Measurements from ENCODE around the gene TRAK1. TPM values are rescaled to one million over a fixed set of nuclear protein-coding genes. Genes with fewer than 3 reads are reported as not detected.

The TRAK1 gene
- total and polyA plus RNA-seq, 2 of the 4 experiments (the other 2 are of a cell fraction): 25.6 to 28.1 TPM

DNA sequence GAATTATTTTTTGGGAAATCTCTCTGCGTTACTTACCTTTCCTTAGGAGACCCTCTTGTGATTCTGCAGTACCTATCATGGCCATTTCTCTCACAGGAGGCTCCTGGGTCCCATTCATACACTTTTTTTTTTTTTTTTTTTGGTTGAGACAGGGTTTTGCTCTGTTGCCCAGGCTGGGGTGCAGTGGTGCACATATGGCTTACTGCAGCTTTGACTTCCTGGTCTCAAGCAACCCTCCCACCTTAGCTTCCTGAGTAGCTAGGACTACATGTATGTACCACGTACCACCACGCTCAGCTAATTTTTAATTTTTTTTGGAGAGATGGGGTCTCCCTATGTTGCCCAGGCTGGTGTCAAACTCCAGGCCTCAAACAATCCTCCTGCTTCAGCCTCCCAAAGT, 36.1 kb downstream of the TRAK1 start:
- Histone ChIP-seq H3K23ac (ENCODE audit: low read depth, low read length) (no peak overlapping the region), H4K20me1 (ENCODE audit: insufficient read depth, low read length) (0 out of 2 replicates have a peak, but pooled peaks cover 9% of the 10 kb centered on the region), H3K9ac (ENCODE audit: low read depth, low read length) (no peak overlapping the region), H4K5ac (ENCODE audit: low read depth, low read length) (no peak overlapping the region), H3K27ac (ENCODE audit: insufficient read depth, low read length) (no peak overlapping the region), H2AFZ (replicated peaks; ENCODE audit: low read length, poor library complexity) (no peak overlapping the region), H3K4me3 (ENCODE audit: insufficient read depth, low read depth, low read length) (no peak overlapping the region), H2BK5ac (ENCODE audit: low read depth, low read length, poor library complexity, severe bottlenecking) (no peak overlapping the region), H2BK20ac (ENCODE audit: low read depth, low read length) (no peak overlapping the region), H3K56ac (ENCODE audit: extremely low read depth, insufficient read depth, low read length) (no peak overlapping the region), H3K14ac (replicated peaks; ENCODE audit: low read depth, low read length) (no peak overlapping the region), H3K9me1 (ENCODE audit: insufficient read depth, low read length) (peaks cover 15% of the 10 kb centered on the region), H3K18ac (ENCODE audit: low read depth, low read length) (no peak overlapping the region), H2AK5ac (ENCODE audit: low read depth, low read length) (no peak overlapping the region), H3K36me3 (ENCODE audit: control insufficient read depth, insufficient read depth, low read length) (peaks cover 6% of the 10 kb centered on the region), H2BK120ac (ENCODE audit: low read depth, low read length) (no peak overlapping the region), H2BK15ac (ENCODE audit: low read depth, low read length) (no peak overlapping the region), H4K8ac (ENCODE audit: low read depth in 2 of 2, low read length in 2 of 2) (no peak overlapping the region), H3K27me3 (ENCODE audit: control insufficient read depth, insufficient read depth, low read length) (no peaks in the 10 kb centered on the region), H3K79me1 (ENCODE audit: low read depth in 1 of 2, low read length in 2 of 2) (peaks cover 19 to 41% of the 10 kb centered on the region in 2 experiments; a peak in 3 of 4 replicates), H3K9me3 (ENCODE audit: control insufficient read depth, insufficient read depth, low read length) (no peaks in the 10 kb centered on the region), H3K4me1 (ENCODE audit: control insufficient read depth, insufficient read depth, low read length) (peaks cover 2% of the 10 kb centered on the region; the same call in 1 of the 2 replicates), H2AK9ac (replicated peaks; ENCODE audit: low read depth, low read length, poor library complexity) (no peak overlapping the region), H4K91ac (ENCODE audit: insufficient read depth, low read depth, low read length) (no peak overlapping the region), H3K4ac (ENCODE audit: low read depth, low read length) (no peak overlapping the region), H3K4me2 (ENCODE audit: low read depth, low read length) (no peak overlapping the region)
- ATAC-seq (ENCODE audit: low read depth) (no peak), DNase-seq (no peak)
- intact Hi-C loops (cut with micrococcal nuclease): no loop called here
- CTCF ChIA-PET: no interaction called here
- in situ Hi-C loops (cut with MboI; ENCODE audit: low sequenced_read_pairs): no loop called here
- WGBS, 2 experiments (ENCODE audit: extremely low coverage in 2 of 2, insufficient read length in 1 of 2): no CpG with 5 or more reads among the region's 3 CpGs
- TF ChIP-seq, protein P1, sequence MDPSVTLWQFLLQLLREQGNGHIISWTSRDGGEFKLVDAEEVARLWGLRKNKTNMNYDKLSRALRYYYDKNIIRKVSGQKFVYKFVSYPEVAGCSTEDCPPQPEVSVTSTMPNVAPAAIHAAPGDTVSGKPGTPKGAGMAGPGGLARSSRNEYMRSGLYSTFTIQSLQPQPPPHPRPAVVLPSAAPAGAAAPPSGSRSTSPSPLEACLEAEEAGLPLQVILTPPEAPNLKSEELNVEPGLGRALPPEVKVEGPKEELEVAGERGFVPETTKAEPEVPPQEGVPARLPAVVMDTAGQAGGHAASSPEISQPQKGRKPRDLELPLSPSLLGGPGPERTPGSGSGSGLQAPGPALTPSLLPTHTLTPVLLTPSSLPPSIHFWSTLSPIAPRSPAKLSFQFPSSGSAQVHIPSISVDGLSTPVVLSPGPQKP (IDR thresholded peaks at IDR 0.05; ENCODE audit: borderline replicate concordance, low read depth, low read length): no peak
- TF ChIP-seq SMC3 (IDR thresholded peaks at IDR 0.05; ENCODE audit: low read depth, low read length) (no peak), POLR2A (IDR thresholded peaks at IDR 0.05; ENCODE audit: low read depth, low read length) (no peak), FOS (IDR thresholded peaks at IDR 0.05; ENCODE audit: low read depth, low read length) (no peak), BHLHE40 (IDR thresholded peaks at IDR 0.05; ENCODE audit: low read depth, low read length) (no peak), MAFK (IDR thresholded peaks at IDR 0.05; ENCODE audit: low read depth, low read length) (no peak), RAD21 (IDR thresholded peaks at IDR 0.05; ENCODE audit: low read length) (no peak), MAZ (IDR thresholded peaks at IDR 0.05; ENCODE audit: borderline replicate concordance, low read depth, low read length) (no peak), CTCF (conservative IDR thresholded peaks at IDR 0.05; ENCODE audit: low read depth, low read length) (no peak), RFX5 (IDR thresholded peaks at IDR 0.05; ENCODE audit: low read depth, low read length) (no peak), NFE2L2 (IDR thresholded peaks at IDR 0.05; ENCODE audit: low read depth, low read length) (no peak), CHD1 (IDR thresholded peaks at IDR 0.05; ENCODE audit: low read depth, low read length) (no peak), MXI1 (IDR thresholded peaks at IDR 0.05; ENCODE audit: borderline replicate concordance, low read depth, low read length) (no peak), CEBPB (IDR thresholded peaks at IDR 0.05; ENCODE audit: low read depth, low read length) (no peak), RCOR1 (IDR thresholded peaks at IDR 0.05; ENCODE audit: insufficient replicate concordance, low read length) (no peak)
- TF ChIP-seq, protein P2, sequence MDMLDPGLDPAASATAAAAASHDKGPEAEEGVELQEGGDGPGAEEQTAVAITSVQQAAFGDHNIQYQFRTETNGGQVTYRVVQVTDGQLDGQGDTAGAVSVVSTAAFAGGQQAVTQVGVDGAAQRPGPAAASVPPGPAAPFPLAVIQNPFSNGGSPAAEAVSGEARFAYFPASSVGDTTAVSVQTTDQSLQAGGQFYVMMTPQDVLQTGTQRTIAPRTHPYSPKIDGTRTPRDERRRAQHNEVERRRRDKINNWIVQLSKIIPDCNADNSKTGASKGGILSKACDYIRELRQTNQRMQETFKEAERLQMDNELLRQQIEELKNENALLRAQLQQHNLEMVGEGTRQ (IDR thresholded peaks at IDR 0.05; ENCODE audit: low read depth, low read length): no peak
- dilution Hi-C loops (cut with HindIII; ENCODE audit: low sequenced_read_pairs, unreplicated experiment): no loop called here
- POLR2A ChIA-PET (ENCODE audit: unreplicated experiment): no interaction called here
- BruUV-seq (replicated peaks): no TSS peak
